Measurements from ENCODE around the gene GNAQ.

DNA sequence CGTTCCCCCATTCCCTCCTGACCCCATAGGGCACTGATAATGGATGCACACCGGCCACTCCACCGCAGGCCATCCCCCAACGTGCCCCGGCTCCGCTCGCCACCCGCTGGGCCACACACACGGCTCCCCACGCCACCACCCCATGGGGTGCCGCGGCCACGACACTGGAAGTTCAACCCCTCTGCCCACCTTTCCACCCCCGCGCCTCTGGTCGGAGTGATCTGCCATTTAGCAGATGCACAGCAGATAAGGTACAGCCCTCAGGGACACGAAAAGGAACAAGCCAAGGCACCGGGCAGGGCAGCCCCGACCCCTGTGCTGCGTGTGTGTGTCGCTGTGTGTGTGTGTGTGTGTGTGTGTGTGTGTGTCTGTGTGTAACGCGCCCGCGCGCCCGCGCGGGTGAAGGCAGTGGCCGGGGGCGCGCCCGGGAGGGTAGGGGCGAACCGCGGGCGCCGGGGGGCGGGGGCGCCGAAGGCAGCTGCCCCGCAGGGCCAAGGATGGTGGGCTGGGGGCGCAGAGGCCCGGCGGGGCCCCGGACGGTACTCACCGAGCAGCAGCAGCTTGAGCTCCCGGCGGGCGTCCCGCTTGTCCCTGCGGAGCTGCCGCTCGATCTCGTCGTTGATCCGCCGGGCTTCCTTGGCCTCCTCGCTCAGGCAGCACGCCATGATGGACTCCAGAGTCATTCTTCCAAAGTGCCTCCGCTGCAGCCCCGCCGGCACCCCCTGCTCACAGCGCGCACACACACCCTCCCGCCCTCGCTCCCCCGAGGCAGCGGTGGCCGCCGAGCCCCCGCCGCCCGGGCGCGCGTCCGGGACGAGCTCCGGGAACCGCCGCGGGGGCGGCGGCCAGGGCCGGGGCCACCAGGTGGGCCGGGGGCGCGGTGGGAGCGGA lies 813 bp downstream of the GNAQ start:
- TF ChIP-seq CTCF (conservative IDR thresholded peaks at IDR 0.05; ENCODE audit: low read depth, low read length) (no peak), EZH2 (IDR thresholded peaks at IDR 0.05; ENCODE audit: low read length, unreplicated experiment) (no peak)
